PC-9 (cell line): Measurements from ENCODE around the gene C4orf51.

Experiments
- CTCF ChIP-seq: fragments of 200-600 bp; sonication (generic); conservative IDR thresholded peaks from 2 replicates; pipeline ENCODE4 v1.6.1; 2017; ENCODE audit warnings: mixed run types, antibody characterized with exemption, mild to moderate bottlenecking, moderate library complexity
- EZH2 ChIP-seq: fragments of 200-600 bp; sonication (generic); IDR thresholded peaks from 2 replicates; pipeline ENCODE4 v1.8.0; 2017; ENCODE audit warnings: antibody characterized with exemption, low read depth

DNA sequence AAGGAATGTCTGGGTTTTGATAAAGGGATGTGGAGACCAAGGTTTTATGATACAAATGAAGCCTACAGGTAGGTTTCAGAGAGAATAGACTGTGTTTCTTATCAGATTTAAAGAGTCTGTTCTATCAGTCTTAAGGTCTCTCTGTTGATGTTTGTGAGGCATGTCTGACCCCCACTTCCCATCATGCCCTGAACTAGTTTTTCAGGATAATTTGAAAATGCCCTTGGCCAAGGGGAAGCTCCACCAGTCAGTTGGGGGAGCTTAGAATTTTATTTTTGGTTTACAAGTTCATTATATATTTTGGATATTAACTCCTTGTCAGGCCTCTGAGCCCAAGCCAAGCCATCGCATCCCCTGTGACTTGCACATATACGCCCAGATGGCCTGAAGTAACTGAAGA, 18.6 kb downstream of the C4orf51 start:
- TF ChIP-seq CTCF, result no peak
- no peak for TF ChIP-seq EZH2
